ENCODE data around the gene TENT4B.

- TF ChIP-seq, protein P1, sequence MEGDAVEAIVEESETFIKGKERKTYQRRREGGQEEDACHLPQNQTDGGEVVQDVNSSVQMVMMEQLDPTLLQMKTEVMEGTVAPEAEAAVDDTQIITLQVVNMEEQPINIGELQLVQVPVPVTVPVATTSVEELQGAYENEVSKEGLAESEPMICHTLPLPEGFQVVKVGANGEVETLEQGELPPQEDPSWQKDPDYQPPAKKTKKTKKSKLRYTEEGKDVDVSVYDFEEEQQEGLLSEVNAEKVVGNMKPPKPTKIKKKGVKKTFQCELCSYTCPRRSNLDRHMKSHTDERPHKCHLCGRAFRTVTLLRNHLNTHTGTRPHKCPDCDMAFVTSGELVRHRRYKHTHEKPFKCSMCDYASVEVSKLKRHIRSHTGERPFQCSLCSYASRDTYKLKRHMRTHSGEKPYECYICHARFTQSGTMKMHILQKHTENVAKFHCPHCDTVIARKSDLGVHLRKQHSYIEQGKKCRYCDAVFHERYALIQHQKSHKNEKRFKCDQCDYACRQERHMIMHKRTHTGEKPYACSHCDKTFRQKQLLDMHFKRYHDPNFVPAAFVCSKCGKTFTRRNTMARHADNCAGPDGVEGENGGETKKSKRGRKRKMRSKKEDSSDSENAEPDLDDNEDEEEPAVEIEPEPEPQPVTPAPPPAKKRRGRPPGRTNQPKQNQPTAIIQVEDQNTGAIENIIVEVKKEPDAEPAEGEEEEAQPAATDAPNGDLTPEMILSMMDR (IDR thresholded peaks at IDR 0.05), result no peak
- no peak for TF ChIP-seq POLR2A (IDR thresholded peaks at IDR 0.05)
Measured at GRCh38 chr16:50121278-50121677, 31.8 kb upstream of the TENT4B start.
